ENCODE measurements around the gene TTC23L. TPM values are rescaled to one million over a fixed set of nuclear protein-coding genes. Genes with fewer than 3 reads are reported as not detected.
A peak's percentile ranks its signal among the peaks of the same experiment; 100 is the strongest.

Gene TTC23L
- total RNA-seq, 1 donor from 2014 or later, result under 0.01 TPM

DNA sequence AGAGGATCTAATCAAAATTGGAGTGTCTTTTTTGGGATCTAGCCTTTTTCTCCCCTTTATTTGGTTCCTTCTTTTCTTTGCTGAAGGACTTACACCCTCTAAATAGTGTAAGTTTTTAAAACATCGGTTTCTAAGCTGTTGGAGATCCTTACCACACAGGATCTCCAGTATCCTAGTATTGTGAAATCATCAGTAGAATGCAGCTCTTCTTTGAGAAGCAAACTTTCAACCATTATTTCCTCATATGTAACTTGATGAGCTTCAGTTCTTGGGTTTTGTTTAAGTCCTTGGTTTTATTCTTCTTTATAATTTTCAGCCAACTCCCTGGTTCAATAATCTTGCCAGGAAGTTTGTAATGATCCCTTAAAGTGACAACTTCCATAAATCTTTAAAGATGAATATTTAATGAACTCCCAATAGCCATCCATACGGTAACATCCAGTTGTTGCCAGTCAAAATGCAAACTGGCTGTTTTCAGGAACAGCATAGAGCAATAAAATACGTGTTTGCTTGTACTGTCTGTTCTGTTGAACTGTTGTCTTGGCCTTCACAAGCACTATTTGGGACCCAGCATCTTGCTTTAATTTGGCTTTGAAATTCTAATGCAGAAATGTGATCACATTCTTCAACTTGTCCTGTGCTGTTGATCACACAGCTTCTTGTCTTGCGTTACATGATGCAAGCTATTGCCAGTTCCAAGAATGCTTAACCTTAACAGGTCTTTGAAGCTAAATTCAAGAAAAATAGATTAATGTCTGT lies 34.8 kb upstream of the TTC23L start:
- Histone ChIP-seq H3K27me3 (ENCODE audit: control insufficient read depth, insufficient read depth, low read length) (no peaks in the 10 kb centered on the region), H3K36me3 (ENCODE audit: control insufficient read depth, insufficient read depth, low read length) (peaks cover 7% of the 10 kb centered on the region), H3K4me3 (ENCODE audit: low read depth, low read length) (no peak overlapping the region)
- DNase-seq (ENCODE audit: low read depth) (no peak), FAIRE-seq (no peak)
- TF ChIP-seq, protein P1, sequence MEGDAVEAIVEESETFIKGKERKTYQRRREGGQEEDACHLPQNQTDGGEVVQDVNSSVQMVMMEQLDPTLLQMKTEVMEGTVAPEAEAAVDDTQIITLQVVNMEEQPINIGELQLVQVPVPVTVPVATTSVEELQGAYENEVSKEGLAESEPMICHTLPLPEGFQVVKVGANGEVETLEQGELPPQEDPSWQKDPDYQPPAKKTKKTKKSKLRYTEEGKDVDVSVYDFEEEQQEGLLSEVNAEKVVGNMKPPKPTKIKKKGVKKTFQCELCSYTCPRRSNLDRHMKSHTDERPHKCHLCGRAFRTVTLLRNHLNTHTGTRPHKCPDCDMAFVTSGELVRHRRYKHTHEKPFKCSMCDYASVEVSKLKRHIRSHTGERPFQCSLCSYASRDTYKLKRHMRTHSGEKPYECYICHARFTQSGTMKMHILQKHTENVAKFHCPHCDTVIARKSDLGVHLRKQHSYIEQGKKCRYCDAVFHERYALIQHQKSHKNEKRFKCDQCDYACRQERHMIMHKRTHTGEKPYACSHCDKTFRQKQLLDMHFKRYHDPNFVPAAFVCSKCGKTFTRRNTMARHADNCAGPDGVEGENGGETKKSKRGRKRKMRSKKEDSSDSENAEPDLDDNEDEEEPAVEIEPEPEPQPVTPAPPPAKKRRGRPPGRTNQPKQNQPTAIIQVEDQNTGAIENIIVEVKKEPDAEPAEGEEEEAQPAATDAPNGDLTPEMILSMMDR (IDR thresholded peaks at IDR 0.05; ENCODE audit: insufficient read depth, low read length, severe bottlenecking), result no peak

DNA sequence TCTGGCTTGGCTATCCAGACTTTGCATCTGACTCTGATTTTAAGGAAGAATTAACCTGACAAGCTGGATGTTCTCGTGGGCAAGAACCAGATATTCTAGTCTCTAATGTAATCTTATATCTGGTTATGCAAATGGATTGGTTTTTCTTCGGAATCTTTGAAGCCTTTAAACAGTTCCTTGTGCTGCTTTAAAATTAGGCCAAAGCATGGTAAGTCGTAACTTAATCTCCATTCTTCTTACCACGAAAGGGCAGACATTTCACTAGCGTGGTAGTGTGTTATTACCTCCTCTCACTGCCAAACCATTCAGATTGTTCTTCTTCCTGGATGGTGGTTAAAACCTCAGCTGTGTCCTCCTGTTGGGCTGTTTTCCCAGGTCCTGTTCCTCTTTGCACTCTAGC lies 34.1 kb upstream of the TTC23L start:
- peaks cover 7% of the 10 kb centered on the region for H3K36me3 ChIP-seq (ENCODE audit: control insufficient read depth, insufficient read depth, low read length)
- H3K4me3 ChIP-seq (ENCODE audit: low read depth, low read length), result no peak overlapping the region
- H3K27me3 ChIP-seq (ENCODE audit: control insufficient read depth, insufficient read depth, low read length), result no peaks in the 10 kb centered on the region
- TF ChIP-seq, protein P1 (IDR thresholded peaks at IDR 0.05; ENCODE audit: insufficient read depth, low read length, severe bottlenecking), result no peak
- DNase-seq (ENCODE audit: low read depth), result no peak
- FAIRE-seq, result peak; percentile 23

DNA sequence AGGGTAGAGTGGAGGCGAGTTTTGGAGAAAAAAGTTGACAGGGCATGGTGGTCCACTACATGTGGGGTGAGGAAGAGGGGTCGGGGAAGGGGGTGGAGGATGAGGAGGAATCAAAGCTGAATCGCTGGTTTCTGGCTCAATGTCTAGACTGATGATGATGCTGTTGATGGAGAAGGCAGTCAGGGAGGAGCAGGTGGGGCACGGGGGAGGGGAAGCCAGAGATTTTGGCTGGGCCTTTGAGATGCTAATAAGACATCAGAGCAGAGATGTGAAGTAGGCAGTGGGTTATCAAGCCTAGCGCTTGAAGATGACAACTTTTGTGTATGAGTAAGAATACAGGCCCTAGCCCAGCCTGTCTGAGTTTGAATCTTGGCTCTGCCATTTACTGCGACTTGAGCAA lies 32.4 kb upstream of the TTC23L start:
- H3K4me3 ChIP-seq (ENCODE audit: low read depth, low read length), result no peak overlapping the region
- FAIRE-seq (no peak), DNase-seq (ENCODE audit: low read depth) (no peak)
- peaks cover 5% of the 10 kb centered on the region for H3K36me3 ChIP-seq (ENCODE audit: control insufficient read depth, insufficient read depth, low read length)
- TF ChIP-seq, protein P1 (IDR thresholded peaks at IDR 0.05; ENCODE audit: insufficient read depth, low read length, severe bottlenecking), result no peak
- no peaks in the 10 kb centered on the region for H3K27me3 ChIP-seq (ENCODE audit: control insufficient read depth, insufficient read depth, low read length)

DNA sequence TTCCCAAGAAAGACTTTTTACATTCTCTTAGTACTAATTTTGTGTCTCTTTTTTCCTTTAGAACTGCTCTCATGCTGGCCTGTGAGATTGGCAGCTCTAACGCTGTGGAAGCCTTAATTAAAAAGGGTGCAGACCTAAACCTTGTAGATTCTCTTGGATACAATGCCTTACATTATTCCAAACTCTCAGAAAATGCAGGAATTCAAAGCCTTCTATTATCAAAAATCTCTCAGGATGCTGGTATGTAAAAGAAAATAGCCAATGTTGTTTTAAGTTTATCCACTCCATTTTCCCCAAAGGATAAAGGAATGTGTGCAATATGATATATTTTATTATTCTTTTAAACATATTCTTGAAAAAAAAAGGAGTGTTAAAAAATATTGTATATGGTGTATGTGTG lies 27.3 kb upstream of the TTC23L start:
- Histone ChIP-seq H3K27me3 (ENCODE audit: control insufficient read depth, insufficient read depth, low read length) (no peaks in the 10 kb centered on the region), H3K4me3 (ENCODE audit: low read depth, low read length) (no peak overlapping the region), H3K36me3 (ENCODE audit: control insufficient read depth, insufficient read depth, low read length) (peaks cover 1% of the 10 kb centered on the region)
- DNase-seq (ENCODE audit: low read depth), result no peak
- FAIRE-seq, result no peak
- TF ChIP-seq, protein P1 (IDR thresholded peaks at IDR 0.05; ENCODE audit: insufficient read depth, low read length, severe bottlenecking), result no peak

DNA sequence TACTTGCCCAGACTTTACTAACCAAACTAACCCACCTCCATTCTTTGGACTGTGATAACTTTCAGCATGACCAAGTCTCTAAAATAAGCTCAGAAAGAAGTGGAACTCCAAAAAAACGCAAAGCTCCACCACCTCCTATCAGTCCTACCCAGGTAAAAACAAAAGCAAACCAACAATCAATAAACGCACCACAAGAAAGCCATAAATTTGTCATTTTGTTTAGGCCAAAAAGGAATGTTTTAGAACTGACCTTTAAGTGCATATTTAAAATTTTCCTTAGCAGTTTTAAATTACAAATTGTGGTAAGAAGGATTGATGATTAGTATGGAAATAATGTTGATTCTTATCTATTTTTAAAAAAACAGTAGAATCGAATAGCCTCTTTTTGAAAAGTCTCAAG lies 25.5 kb upstream of the TTC23L start:
- FAIRE-seq (no peak), DNase-seq (ENCODE audit: low read depth) (no peak)
- TF ChIP-seq, protein P1 (IDR thresholded peaks at IDR 0.05; ENCODE audit: insufficient read depth, low read length, severe bottlenecking), result no peak
- Histone ChIP-seq H3K4me3 (ENCODE audit: low read depth, low read length) (no peak overlapping the region), H3K36me3 (ENCODE audit: control insufficient read depth, insufficient read depth, low read length) (no peaks in the 10 kb centered on the region), H3K27me3 (ENCODE audit: control insufficient read depth, insufficient read depth, low read length) (no peaks in the 10 kb centered on the region)

All from bronchial epithelial cell (primary cell).